IPS-NIHi7 (cell line): Measurements from ENCODE around the gene PNMA1.
"Not testable (repeated sequence)": the region's sequence is repeated elsewhere in the genome, so short reads cannot be mapped to it uniquely, and the experiment has no call there.

Source experiments
- DNase-seq: peaks from one replicate; pipeline ENCODE4 v3.0.0; 2012; ENCODE audit warnings: mixed read lengths; ENCODE audit errors: extremely low spot score

PNMA1 gene

DNA sequence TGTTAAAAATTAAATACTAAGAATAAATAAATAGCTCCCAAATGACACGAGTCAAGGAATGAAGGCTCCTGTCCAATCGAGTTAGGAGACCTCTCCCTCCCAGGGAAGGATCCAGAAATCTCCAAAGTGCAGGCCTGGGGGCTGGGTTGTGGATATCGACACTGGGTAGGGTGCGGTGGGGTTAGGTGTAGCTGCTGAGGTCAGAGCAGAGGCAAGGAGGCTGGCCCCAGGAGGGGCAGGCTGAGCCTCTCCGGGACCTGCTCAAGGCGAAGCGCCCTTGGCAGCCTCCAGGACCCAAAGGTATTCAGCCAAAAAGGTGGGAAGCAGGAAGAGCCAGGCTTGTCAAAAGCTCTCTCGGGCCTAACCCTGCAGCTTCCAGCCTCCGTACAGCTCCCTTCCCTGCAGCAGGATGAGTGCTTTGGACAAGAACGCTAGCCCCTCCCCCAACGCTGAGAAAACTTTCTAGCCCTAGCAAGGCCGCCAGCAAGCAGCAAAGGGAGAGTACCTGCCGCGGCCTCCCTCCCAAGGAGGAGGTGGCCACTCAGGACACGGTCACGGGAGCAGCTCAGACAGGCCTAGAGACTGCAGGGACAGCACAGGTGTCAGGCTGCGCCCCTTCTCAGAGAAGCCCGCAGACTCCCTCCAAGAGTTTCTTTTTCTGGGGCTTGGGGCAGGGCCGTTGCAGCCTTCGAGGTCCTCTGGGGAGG lies 3.7 kb upstream of the PNMA1 start:
- DNase-seq, result peak; percentile 28

DNA sequence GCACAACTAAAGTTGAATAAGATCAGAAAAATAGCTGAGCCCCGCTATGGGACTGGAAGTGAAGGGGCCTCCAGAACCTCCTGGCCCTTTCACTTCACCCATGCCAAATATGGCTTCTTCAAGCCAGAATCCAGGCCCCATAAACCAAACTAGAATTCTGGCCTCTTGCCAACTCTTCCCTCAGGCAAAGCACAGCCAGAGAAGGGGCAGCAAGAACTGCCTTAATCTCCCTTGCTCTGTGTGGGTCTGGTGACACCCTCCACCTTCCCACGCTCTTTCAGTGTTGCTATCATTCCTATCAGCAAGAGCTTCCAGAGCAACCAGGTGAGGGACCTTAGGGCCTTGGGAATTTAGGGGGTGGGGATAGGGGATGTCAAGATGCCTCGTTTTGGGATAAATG lies 3.1 kb upstream of the PNMA1 start:
- DNase-seq, result no peak

DNA sequence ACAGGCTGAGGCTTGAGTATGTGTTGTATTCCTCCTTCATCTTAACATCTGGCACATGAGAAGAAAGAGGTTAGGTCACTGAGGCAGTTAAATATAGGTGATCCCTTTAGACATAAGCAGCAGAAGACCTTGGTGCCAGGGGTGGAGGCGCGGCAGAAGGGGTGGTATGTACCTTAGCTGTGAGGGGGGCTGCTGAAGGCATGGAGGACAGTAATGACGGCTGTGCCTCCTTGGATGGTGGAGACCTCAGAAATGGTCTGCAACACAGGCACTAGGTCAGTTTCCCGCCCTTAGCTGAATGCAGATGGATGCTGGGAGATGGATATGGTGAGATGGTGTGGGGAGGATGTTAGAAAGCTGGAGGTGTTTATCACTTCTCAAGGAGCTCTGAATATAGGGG lies 1.5 kb upstream of the PNMA1 start:
- no peak for DNase-seq

GRCh38 chr14:73714656-73715081 lies 485 bp upstream of the PNMA1 start:
- no peak for DNase-seq

DNA sequence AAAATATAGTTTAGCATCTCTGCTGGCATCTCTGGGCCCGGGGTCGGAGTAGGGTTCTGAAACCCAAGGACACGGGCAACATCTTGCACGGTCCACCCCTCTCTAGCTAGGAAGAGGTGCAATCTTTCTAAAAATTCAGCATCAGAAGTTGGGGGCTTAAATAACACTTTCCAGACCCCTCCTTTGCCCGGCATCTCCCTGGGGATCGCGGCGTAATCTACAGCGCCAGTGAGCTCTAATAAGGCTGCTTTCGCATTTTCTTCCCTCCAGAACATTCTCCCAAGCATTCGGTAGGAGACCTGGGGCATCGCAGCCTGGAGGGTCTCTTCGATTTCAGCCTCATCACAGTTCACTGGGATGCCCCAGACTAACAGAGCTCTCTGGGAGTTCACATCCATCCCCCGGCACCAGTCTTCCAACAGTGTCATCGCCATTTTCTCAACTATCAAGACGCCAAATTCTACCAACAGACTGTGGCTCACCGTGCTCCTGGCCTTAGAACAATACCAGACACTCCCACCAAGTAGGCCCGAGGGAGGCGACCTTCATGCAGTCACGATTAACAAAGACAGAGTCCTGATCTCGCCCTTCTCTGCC lies 880 bp downstream of the PNMA1 start:
- DNase-seq, result peak; percentile 23

DNA sequence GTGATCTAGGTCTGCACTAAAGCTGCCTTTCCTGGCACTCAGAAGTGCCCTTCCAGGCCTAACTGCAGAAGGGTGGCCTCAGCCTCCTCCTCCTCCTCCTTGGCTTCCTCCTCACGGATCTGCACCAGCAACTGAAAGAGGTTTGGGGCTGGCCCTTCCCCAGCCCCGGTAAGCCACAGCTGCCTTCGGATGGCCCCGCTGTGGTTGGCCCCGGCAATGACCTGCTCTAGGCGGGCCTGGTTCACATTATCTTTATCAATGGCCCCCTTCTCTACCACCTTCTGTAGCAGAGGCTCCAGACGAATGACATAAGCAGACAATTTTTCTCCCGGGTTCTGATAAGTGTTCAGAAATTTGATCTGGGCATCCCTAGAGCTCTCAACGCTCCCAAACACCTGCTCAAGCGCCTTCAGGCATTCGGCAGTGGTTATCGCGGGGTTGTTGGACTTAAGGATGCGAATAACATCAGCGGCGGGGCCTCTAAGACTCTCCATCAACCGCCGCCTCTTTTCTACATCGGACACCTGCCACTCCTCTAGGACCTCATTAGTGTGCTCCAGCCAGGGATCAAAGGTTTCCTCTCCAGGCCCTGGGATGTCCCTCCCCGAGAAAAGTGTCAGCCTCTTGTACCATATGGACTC lies 1.5 kb downstream of the PNMA1 start:
- peak; percentile 40 for DNase-seq

DNA sequence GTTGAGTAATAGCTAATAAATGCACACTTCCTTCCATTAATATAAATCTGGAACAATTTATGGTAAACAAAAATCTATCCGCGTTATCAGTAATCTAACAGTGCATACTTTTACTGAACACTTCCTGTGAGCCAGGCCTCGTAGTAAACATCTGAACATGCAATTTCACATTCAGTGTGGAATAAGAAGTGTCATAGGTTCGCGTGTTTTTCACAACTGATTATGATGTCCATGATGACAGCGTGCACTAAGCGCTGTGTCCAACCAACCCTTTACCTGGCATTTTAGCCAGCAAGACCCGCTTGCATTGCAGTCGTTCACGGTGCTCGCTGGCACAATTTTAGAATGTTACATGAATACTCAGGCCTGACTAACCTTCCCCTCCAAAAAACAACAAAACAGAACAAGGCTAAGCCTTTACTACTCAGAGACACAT lies 2.1 kb downstream of the PNMA1 start:
- no peak for DNase-seq

DNA sequence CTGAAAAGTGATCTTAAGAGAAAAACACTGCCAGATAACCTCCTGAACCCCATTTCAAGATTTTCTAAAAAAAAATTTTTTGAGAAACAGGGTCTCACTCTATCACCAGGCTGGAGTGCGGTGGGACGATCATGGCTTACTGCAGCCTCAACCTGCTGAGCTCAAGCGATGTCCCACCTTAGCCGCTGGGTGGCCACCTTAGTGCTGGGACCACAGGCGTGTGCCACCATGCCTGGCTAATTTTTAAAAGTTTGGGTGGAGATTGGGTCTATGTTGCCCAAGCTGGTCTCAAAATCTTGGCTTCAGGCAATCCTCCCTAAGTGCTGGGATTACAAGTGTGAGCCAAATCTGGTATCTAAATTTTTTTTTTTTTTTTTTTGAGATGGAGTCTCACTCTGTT lies 3.4 kb downstream of the PNMA1 start:
- DNase-seq, result no peak

DNA sequence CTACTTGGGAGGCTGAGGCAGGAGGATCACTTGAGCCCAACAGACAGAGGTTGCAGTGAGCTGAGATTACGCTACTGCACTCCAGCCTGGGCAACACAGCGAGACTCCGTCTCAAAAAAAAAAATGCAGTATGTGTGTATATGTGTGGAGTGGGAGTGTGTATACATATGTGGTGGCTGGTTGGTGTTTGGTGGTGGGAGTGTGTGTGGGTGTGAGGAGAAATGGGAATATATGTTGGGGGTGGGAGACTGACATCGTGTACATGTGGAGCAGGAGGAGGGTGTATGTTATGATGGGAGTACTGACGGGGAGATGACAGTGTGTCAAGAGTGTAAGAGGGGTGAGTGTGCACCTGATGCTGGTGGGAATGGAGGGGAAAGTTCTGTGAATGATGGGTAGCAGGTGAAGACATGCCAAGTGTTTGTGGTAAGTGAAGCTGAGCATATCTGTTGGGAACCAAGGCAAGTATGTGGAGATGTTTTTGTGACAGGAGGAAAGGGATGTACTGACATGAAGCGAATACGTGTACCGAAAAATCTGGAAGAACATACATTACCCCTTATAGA lies 4.2 kb downstream of the PNMA1 start:
- DNase-seq, result no peak

DNA sequence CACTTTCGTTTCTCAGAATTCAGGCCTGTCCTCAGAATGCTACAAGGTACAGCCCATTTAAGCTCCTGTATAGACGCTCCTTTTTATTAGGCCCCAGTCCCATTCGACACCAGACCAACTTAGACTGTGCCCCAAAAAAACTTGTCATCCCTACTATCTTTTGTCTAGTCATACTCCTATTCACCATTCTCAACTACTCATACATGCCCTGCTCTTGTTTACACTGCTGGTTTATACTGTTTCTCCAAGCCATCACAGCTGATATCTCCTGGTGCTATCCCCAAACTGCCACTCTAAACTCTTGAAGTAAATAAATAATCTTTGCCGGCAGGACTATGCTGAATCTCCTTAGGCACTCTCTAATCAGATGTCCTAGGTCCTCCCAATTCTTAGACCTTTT lies 6.1 kb downstream of the PNMA1 start:
- DNase-seq, result not testable (repeated sequence)

DNA sequence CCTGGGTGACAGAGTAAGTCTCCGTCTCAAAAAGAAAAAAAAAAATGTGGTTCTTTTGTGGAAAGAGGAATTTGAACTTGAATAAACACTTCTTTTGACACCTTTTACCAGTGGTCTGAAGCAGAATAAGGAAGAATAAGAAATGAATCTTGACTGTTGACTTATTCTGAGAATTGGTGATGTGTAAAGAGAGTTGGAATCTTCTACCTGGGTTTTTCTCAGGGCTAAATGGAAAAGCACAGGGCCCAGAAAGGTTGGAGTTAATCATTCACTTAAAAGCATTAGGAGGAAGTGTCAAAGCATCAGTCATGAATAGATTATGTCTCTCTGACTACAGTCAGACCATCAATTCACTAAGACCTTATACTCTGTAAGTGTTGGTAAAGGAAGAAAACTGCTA lies 13.9 kb downstream of the PNMA1 start:
- no peak for DNase-seq

DNA sequence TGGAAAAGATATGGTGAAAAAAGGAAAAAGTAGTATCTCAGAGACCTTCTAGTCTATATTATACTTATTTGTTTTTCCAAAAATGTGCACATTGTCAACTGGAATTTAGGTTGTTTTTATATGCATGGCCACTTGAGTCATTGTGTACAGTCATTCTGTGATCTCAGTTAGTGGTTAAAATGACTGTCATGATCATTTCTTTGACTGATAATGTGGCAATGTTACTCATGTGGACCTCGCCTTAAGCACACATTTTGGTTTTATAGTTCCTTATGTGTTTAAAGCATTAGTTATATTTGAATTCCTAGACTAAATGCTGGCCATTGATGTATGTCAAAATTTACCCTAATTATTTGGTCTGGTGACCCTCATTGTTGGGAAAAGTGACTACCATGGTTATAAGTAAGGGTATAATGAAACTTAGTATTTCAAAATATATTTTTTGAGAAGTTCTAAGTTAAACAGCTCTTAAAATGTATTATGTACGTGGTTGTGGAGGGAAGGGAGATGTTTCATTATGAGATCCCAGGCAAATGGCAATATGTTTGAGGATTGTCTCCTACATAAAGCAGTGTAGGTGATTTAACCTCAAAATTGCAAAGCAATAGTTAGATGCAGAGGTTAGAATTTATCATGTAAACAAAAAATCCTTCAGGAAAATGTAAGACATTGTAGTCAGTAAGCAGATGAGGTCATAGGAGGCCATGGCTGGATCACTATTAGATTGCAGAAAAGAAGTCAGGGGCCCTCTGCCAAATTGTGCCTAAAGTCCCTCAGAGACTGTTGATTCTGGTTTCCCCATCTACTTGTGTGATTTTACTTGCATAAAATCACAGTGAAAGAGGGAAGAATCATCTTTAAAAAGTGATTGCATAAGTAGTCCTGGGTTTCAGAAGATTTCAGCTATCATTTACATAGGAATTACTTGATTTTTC lies 17.5 kb downstream of the PNMA1 start:
- no peak for DNase-seq

- no peak for DNase-seq
These were observed 18.2 kb downstream of the PNMA1 start for GRCh38 chr14:73695997-73696396.

GRCh38 chr14:73695082-73695481 lies 19.1 kb downstream of the PNMA1 start:
- no peak for DNase-seq

- DNase-seq, result no peak
These were observed 20.1 kb downstream of the PNMA1 start for GRCh38 chr14:73694083-73694482.

GRCh38 chr14:73686901-73687300 lies 27.3 kb downstream of the PNMA1 start:
- no peak for DNase-seq

DNA sequence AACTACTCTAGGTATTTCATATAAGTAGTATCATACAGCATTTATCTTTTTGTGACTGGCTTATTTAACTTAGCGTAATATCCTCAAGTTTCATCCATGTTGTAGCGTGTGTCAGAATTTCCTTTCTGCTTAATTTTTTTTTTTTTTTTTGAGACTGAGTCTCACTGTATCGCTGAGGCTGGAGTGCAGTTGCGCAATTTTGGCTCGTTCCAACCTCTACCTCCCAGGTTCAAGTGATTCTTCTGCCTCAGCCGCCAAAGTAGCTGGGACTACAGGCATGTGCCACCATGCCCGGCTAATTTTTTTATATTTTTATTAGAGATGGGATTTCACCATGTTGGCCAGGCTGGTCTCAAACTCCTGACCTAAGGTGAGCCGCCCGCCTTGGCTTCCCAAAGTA lies 28.9 kb downstream of the PNMA1 start:
- no peak for DNase-seq

DNA sequence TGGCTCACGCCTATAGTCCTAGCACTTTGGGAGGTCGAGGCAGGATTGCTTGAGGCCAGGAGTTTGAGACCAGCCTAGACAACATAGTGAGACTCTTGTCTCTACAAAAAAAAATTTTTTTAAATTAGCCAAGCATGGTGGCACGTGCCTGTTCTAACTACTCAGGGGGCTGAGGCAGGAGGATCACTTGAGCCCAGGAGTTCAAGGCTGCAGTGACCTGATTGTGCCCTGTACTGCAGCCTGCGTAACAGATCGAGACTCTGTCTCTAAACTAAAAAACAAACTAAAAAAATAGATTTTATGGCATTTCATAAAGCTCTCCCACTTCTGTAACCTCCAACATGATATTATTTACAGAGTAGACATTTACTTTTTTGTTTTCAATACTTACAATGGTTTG lies 29.6 kb downstream of the PNMA1 start:
- DNase-seq, result no peak

DNA sequence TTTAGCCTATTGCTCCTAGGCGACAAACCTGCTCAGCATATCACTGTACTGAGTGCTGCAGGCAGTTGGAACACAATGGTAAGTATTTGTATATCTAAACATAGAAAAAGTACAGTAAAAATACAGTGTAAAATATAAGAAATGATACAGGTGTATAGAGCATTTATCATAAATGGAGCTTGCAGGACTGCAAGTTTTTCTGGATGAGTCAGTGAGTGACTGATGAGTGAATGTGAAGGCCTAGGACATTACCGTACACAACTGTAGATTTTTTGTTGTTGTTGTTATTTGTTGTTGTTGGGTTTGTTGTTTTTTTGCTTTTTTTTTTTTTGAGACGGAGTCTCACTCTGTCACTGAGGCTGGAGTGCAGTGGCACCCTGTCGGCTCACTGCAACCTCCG lies 33.4 kb downstream of the PNMA1 start:
- no peak for DNase-seq

DNA sequence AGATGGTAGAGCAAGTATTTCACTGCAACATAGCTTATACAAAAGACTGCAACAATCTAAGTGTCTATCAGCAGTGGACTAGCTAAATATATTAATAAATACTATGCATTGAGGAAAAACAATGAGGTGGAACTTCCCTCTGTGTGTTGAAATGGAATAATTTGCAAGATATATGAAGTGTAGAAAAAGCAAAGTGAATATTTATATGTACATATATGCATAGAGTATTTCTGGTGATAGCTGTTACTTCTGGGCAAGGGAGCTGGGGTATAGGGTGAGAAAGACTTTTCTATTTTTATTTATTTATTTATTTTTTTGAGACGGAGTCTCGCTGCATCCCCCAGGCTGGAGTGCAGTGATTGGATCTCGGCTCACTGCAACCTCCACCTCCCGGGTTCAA lies 35.5 kb downstream of the PNMA1 start:
- no peak for DNase-seq

DNA sequence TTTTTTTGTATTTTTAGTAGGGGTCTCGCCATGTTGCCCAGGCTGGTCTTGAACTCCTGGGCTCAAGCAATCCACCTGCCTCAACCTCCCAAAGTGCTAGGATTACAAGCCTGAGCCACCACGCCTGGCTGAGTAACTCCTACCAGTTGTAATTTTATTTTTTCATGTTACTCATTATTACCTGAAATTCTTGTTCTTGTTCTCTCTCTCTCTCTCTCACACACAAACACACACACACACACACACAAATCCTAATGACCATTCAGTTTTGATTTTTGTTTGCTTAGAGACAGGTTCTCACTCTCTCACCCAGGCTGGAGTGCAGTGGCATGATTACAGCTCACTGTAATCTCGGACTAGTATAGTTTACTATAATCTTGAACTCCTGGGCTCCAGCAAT lies 39.2 kb downstream of the PNMA1 start:
- DNase-seq, result no peak

DNA sequence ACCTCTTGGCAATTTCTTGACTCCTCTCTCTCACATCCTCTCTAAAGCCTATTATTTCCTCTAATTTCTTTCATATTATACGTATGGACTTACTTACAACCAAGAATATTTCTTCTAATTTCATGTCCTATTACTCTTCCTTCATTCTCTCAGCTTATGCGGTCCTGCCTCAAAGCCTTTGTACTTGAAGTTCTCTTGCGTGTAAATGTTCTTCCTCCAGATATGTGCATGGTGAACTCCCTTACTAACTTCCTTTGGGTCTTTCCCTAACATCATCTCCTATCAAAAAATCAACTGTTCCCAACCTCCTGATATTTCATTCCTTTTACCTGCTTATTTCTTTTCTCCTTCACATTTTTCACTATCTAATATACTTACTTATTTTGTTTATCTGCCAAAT lies 46.3 kb downstream of the PNMA1 start:
- DNase-seq, result no peak
